Stimulated activated naive B cell treated with anti-CD40 and anti-IgM and Interleukin-4, amounts not matched to agents 10 μg/mL and 1 μg/mL and 100 μg/mL, for 72 hours (primary cell): ENCODE results near the gene AKAP13.
A peak's percentile ranks its signal among the peaks of the same experiment; 100 is the strongest.

ENCODE experiments used
- ATAC-seq, 2 donors: fragments of 150-1000 bp; cut with Tn5 transposase; replicated peaks; 2 replicates each; pipeline ENCODE4 v1.10.0; 2021; ENCODE audit warnings: moderate library complexity in 1 of 2
- DNase-seq: peaks from one replicate; pipeline ENCODE4 v3.0.0; 2021
- H3K27ac Mint-ChIP-seq: one replicate; pipeline ENCODE4 v1.8.0; 2022; ENCODE audit warnings: mild to moderate bottlenecking, mixed read lengths
- H3K27me3 Mint-ChIP-seq, 2 donors: one replicate each; pipeline ENCODE4 v1.8.0; 2022; ENCODE audit warnings: mixed read lengths in 2 of 2
- H3K36me3 Mint-ChIP-seq, 2 donors: one replicate each; pipeline ENCODE4 v1.8.0; 2022; ENCODE audit warnings: mixed read lengths in 2 of 2, mild to moderate bottlenecking in 1 of 2
- H3K4me1 Mint-ChIP-seq, 2 donors: one replicate each; pipeline ENCODE4 v1.8.0; 2022; ENCODE audit warnings: mixed read lengths in 2 of 2, mild to moderate bottlenecking in 1 of 2
- H3K4me3 Mint-ChIP-seq, 2 donors: one replicate each; pipeline ENCODE4 v1.8.0; 2022; ENCODE audit warnings: mild to moderate bottlenecking in 2 of 2, mixed read lengths in 2 of 2, moderate library complexity in 1 of 2
- H3K9me3 Mint-ChIP-seq, 2 donors: one replicate each; pipeline ENCODE4 v1.8.0; 2022; ENCODE audit warnings: mixed read lengths in 2 of 2, mild to moderate bottlenecking in 1 of 2

Gene AKAP13

DNA sequence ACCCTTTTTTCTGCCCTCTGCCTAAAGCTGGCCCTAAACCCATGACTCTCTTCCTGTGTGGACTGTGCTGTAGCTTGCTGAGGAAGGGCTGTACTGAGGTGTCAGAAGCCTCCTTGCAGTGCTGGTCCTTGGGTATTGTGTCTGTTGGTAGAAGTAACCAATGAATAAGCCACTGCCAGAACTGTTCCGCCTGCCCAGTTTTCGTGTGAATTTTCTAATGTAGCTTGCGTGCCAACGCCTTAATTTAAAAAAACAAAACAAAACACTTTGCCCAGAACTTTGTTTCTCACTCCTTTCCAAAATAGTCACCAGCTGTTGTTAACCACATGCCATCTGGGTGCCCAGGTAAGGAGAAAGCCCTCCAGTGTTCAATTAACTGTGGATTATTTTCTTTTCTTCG is 312.5 kb downstream of the AKAP13 start:
- H3K4me3 Mint-ChIP-seq: peak overlapping the region; percentile 63 to 72
- no peaks in the 10 kb centered on the region for H3K9me3 Mint-ChIP-seq
- DNase-seq (peak; percentile 27), ATAC-seq (peak; percentile 20 to 33)
- no peaks in the 10 kb centered on the region for H3K27me3 Mint-ChIP-seq
- H3K4me1 Mint-ChIP-seq: peaks cover 29 to 55% of the 10 kb centered on the region in 2 donors
- H3K27ac Mint-ChIP-seq: peak overlapping the region; percentile 97
- H3K36me3 Mint-ChIP-seq: peaks cover 33 to 46% of the 10 kb centered on the region in 2 donors

DNA sequence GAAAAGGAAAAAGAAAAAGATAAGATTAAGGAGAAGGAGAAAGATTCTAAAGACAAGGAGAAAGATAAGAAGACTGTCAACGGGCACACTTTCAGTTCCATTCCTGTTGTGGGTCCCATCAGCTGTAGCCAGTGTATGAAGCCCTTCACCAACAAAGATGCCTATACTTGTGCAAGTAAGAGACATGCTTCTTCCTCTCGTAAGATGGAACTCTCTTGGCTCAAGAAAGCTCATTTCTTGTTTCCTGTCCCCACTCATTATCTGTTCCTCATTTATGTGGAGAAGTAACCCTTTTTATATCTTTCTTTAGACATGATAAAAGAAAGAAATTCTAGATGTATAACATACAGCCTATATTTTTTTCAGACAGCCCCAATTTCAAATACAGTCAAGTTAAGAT is 312.9 kb downstream of the AKAP13 start:
- H3K9me3 Mint-ChIP-seq: no peaks in the 10 kb centered on the region
- H3K36me3 Mint-ChIP-seq: peaks cover 35 to 46% of the 10 kb centered on the region in 2 donors
- peak overlapping the region; percentile 63 to 72 for H3K4me3 Mint-ChIP-seq
- H3K27ac Mint-ChIP-seq: peak overlapping the region; percentile 97
- ATAC-seq (peak; percentile 16 to 24), DNase-seq (no peak)
- peaks cover 29 to 54% of the 10 kb centered on the region in 2 donors for H3K4me1 Mint-ChIP-seq
- no peaks in the 10 kb centered on the region for H3K27me3 Mint-ChIP-seq

DNA sequence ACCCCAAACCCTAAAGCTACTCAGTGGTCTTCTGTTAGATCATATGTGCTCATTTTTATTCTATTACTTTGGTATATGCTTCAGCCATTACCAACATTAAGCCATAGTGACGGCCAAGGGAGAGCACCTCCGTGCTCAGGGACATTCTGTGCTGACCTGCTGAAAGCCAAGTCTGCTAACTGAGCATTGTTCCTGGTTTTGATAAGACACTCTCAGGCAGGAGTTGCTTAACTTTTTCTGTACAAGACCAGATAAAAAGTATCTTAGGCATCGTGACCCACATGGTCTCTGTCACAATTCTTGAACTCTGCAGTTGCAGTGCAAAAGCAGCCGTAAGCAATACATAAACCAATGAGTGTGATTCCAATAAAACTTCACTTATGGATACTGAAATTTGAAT is 313.7 kb downstream of the AKAP13 start:
- ATAC-seq (no peak), DNase-seq (no peak)
- Mint-ChIP-seq H3K4me1 (peaks cover 26 to 46% of the 10 kb centered on the region in 2 donors), H3K36me3 (peaks cover 35 to 46% of the 10 kb centered on the region in 2 donors), H3K27ac (no peak overlapping the region), H3K4me3 (no peak overlapping the region), H3K27me3 (no peaks in the 10 kb centered on the region), H3K9me3 (no peaks in the 10 kb centered on the region)

DNA sequence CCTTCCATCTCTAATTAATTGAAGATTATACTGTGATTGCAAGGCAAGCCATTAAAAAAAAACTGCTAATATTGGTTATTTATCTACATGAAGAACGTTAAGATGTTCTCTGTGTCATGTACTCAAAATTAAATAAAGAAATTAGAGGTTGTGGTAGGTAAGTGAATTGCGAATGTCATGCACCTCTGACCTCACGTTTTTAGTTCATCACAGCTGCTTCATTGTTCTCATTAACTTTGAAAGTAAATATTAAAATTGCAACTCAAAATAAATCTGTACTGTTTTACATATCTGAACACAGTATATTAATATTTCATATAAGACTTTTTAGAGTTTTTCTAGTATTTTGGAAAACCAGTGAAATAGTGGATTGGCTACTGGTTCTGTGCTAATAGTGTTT is 320.4 kb downstream of the AKAP13 start:
- Mint-ChIP-seq H3K9me3 (peaks cover 0 to 1% of the 10 kb centered on the region in 2 donors), H3K4me3 (no peak overlapping the region), H3K27ac (no peak overlapping the region), H3K4me1 (peaks cover 32 to 53% of the 10 kb centered on the region in 2 donors), H3K27me3 (no peaks in the 10 kb centered on the region), H3K36me3 (peaks cover 36 to 37% of the 10 kb centered on the region in 2 donors)
- DNase-seq: no peak
- no peak for ATAC-seq

DNA sequence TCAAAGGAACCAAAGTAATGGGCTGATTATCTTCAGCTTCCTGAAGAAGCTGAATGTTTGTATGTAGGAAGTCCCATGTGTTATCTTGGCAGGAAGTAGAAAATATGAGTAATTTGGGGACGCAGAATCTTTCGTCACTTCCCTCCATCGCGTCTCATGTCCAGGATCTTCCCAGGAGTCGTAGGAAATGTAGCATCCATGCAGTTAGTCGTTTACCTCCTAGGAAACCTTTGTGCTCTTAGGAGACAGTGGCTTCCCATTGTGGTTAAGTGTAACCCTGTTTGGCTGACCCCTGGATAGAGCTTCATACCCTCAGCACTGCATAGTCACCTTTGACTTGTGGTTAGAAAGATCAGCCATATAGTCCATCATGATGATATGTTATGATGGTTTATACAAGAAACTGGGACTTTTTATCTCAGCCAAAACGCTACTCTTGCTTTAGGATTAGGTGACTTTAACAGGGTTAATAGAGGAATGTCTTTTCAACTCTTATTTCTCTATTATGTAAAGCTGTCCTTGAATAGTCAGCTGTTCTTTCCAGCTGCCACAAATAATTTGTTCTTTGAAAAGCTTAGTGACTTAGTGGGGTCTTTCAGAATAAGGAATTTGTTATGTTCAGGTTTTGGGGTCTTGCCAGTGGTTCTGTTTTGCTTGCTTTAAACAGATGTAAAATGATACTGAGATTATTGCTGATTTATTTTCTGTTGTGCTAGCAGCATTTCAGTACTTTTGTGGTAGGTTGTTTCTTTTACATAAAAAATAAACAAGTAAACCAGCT is 322.1 kb downstream of the AKAP13 start:
- Mint-ChIP-seq H3K9me3 (peaks cover 0 to 1% of the 10 kb centered on the region in 2 donors), H3K4me3 (peak overlapping the region; percentile 46 to 53), H3K27ac (peak overlapping the region; percentile 91), H3K4me1 (peaks cover 45 to 67% of the 10 kb centered on the region in 2 donors), H3K36me3 (peaks cover 28 to 29% of the 10 kb centered on the region in 2 donors), H3K27me3 (no peaks in the 10 kb centered on the region)
- no peak for DNase-seq
- no peak for ATAC-seq

DNA sequence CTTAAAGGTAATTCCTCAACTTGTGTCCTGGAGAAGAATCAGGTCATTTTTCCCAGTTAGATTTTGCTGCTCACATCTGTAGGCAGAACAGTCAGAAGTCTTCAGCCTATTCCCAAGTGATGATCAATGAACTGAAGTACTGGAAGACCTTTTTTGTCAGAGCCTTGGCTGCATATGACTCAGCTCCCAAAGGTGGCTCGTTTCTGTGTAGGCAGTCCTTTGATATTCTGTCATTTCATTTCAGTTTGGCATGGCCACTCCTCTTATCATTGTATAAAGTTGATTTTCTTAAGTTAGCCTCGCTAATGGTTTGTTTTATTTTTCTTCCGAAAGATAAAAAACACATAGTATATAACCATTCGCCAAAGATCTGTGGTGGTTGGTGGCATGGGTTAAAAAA is 323.7 kb downstream of the AKAP13 start:
- H3K36me3 Mint-ChIP-seq: peaks cover 30 to 37% of the 10 kb centered on the region in 2 donors

DNA sequence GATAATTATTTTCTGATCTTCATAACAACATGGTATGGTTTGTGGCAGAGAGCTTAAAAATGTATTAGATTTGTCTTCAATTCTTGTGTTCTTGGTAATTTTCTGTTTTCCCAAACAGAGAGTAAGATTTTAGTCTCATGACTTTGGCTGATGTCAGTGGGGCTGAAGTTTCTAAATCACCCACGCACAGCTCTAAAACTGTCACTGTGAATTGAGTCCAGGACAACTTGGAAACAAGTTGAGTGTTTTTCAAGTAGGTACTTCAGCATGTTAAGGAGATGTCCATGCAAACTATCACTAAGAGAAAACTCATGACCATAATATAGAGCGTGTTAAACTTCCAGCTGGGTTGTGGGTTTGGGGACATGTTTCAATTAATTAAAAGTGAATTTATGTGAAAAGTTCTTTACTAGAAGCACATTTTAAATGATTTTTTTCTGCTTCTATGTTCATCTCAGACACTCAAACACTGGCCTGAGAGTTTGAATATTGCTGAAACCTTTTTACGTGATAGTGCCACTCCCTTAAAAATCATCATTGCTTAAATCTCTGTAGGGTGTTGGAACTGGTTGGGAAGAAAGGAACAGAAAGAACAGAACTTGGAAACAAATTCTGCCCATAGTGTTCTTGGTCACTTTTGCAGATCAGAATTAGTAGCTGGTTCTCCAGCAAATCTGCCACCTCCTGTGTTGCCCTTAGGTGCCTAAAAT is 324.5 kb downstream of the AKAP13 start:
- ATAC-seq (peak in 1 of 2 donors; percentile 11), DNase-seq (no peak)
- H3K9me3 Mint-ChIP-seq: peaks cover 0 to 1% of the 10 kb centered on the region in 2 donors
- H3K4me3 Mint-ChIP-seq: peak overlapping the region; percentile 36 to 72
- peak overlapping the region; percentile 63 for H3K27ac Mint-ChIP-seq
- peaks cover 52 to 78% of the 10 kb centered on the region in 2 donors for H3K4me1 Mint-ChIP-seq
- H3K27me3 Mint-ChIP-seq: no peaks in the 10 kb centered on the region
- H3K36me3 Mint-ChIP-seq: peaks cover 30 to 40% of the 10 kb centered on the region in 2 donors

More for the DNA sequence above, 323.7 kb downstream of the AKAP13 start:
- Mint-ChIP-seq H3K4me1 (peaks cover 52 to 77% of the 10 kb centered on the region in 2 donors), H3K9me3 (peaks cover 0 to 1% of the 10 kb centered on the region in 2 donors), H3K4me3 (peak overlapping the region; percentile 41 to 48), H3K27me3 (no peaks in the 10 kb centered on the region), H3K27ac (peak overlapping the region; percentile 63)
- ATAC-seq: peak; percentile 35 to 43
- no peak for DNase-seq

DNA sequence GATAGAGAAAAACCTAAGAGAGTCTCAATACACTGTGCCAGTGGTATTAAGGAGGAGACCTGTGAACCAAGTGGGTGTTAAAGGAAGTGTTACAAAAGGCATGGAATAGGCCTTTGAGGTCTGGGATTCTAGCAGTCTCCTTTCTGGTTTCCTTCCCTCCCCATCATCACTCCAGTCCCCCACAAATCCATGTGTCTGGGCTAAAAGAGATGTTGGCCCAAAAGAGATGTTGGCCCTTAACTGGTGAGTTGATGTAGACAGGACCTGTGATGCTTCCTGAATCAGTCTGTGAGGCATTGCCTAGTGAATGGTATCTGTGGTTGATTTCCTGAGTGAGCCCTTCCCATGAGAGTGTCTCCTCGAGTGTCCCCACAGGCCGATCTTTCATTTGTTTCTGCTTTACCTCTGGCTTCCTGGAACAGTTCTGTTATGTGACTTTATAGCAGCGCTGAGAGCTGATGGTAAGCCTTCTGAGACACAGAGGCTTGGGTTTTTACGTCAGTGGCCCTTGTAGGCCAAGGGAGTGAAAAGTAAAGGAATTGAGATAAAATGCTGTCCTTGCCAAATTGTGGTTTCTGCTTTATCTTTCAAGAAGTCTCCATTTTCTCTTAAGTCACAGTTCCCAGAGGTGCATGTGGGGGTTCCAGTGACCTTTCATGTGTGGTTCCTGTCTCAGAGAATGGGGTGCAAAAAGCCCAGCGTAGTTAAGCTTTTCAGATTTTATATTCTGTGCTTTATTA is 326.5 kb downstream of the AKAP13 start:
- H3K9me3 Mint-ChIP-seq: peaks cover 0 to 1% of the 10 kb centered on the region in 2 donors
- H3K4me1 Mint-ChIP-seq: peaks cover 50 to 79% of the 10 kb centered on the region in 2 donors
- peak overlapping the region; percentile 99 for H3K27ac Mint-ChIP-seq
- ATAC-seq (peak; percentile 69), DNase-seq (peak; percentile 47)
- peak overlapping the region; percentile 83 to 86 for H3K4me3 Mint-ChIP-seq
- H3K36me3 Mint-ChIP-seq: peaks cover 30 to 44% of the 10 kb centered on the region in 2 donors
- no peaks in the 10 kb centered on the region for H3K27me3 Mint-ChIP-seq

DNA sequence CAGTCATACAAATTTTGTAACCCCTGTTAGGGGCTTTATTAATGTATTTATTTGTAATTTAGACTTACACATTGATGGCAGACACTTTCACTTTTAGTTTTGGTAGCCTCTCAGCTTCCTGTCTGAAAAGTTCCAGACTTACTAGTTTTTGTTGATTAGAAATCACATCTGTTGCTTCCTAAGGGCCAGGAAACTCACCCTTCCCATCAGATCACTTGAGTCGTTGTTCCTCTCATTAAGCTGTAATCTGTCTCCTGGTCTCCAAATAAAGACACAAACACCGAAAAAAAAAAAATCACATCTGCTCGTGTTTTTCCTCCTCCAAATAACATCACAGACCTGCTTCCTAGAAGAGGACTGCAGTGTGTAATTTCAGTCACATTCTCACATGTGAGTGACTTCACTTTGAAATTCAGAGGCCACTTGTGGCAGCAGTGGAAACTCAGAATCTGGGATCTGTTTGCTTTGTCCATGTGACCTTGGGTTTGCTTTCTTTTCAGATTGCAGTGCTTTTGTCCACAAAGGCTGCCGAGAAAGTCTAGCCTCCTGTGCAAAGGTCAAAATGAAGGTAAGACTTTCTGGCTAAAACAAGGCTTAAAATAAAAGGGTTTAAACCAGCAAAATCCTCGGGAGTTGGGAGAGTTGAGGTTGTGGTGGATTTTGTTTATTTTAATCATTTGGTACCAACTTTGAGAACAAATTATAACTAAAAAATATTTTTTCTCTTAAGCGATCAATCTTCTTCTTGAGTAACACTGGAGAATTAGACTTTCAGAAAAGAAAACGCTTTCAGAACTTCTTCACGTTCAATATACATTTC is 327.3 kb downstream of the AKAP13 start:
- Mint-ChIP-seq H3K27ac (peak overlapping the region; percentile 99), H3K9me3 (no peaks in the 10 kb centered on the region), H3K4me1 (peaks cover 45 to 72% of the 10 kb centered on the region in 2 donors), H3K4me3 (peak overlapping the region; percentile 83 to 86), H3K36me3 (peaks cover 30 to 45% of the 10 kb centered on the region in 2 donors), H3K27me3 (no peaks in the 10 kb centered on the region)
- no peak for DNase-seq
- peak; percentile 28 to 41 for ATAC-seq

DNA sequence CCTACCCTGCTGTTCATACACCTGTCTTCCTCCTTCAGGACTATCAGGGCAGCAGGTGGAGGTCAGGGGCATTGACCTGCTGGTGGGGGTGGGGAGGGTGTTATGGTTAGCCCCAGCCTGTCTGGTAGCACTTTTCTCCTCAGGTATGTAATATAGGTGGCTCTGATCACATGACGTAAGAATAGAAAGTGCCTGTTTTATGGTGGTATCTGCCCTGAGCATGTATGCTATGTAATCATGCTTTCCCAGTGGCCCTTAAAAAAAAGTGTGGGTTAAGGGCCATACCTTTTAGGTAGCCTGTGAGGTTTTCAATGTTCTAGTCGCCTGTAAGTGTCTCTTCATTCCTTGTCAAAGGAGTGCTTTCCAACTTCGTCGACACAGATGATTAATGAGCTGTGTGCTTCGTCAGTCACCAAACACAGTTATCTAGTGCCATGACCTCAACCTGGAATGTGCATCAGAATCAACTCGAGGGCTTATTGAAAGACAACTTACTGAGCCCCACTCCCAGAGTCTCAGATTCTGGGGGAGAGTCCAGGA is 328.1 kb downstream of the AKAP13 start:
- peaks cover 33 to 52% of the 10 kb centered on the region in 2 donors for H3K36me3 Mint-ChIP-seq
- H3K27ac Mint-ChIP-seq: peak overlapping the region; percentile 84
- peaks cover 45 to 64% of the 10 kb centered on the region in 2 donors for H3K4me1 Mint-ChIP-seq
- no peaks in the 10 kb centered on the region for H3K27me3 Mint-ChIP-seq
- no peaks in the 10 kb centered on the region for H3K9me3 Mint-ChIP-seq
- H3K4me3 Mint-ChIP-seq: peak overlapping the region; percentile 37 to 55
- DNase-seq (no peak), ATAC-seq (no peak)

DNA sequence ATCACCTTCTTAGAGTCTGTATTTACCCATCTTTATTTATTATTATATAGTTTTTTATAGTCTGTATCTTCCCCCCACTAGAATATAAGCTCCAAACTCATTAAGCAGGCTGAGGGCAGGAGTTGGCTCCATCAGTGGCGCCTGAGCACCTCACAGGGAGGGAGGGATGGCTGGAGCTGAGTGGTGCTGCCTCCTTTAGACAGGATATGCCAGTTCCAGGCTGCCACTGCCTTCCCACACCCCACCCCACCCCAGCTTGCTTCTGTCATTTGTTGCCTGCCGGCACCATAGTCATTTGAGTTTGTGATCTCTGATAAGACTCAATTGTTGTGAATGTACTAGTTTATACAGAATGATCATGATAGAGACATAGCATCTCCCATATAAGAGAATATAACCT is 328.8 kb downstream of the AKAP13 start:
- peaks cover 43 to 56% of the 10 kb centered on the region in 2 donors for H3K4me1 Mint-ChIP-seq
- H3K36me3 Mint-ChIP-seq: peaks cover 33 to 57% of the 10 kb centered on the region in 2 donors
- no peak overlapping the region for H3K4me3 Mint-ChIP-seq
- ATAC-seq: no peak
- no peaks in the 10 kb centered on the region for H3K27me3 Mint-ChIP-seq
- DNase-seq: no peak
- no peak overlapping the region for H3K27ac Mint-ChIP-seq
- no peaks in the 10 kb centered on the region for H3K9me3 Mint-ChIP-seq

DNA sequence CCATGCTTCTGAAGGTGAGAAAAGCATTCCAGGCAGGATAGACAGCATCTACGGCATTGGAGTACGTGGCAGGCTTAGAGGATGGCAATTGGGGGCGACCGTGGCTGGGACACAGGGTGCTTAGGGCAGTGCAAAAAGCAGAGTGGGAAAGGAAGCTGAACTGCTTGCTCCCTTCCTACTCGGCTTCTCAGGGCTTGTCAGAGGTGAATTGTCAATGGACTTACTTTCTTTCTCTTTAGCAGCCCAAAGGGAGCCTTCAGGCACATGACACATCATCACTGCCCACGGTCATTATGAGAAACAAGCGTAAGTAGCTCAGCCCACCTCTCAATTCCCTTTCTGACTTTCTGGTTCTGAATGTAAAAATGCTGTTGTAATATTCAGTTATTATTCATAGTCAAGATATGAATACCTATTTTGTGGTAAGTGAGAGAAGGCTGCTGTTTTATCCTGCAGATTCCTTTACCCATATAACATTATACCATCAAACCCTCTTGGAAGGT is 330.0 kb downstream of the AKAP13 start:
- peak overlapping the region; percentile 86 for H3K27ac Mint-ChIP-seq
- H3K36me3 Mint-ChIP-seq: peaks cover 33 to 62% of the 10 kb centered on the region in 2 donors
- peak overlapping the region in 1 of 2 donors; percentile 14 for H3K4me3 Mint-ChIP-seq
- no peaks in the 10 kb centered on the region for H3K9me3 Mint-ChIP-seq
- ATAC-seq: peak; percentile 67
- DNase-seq: no peak
- no peaks in the 10 kb centered on the region for H3K27me3 Mint-ChIP-seq
- peaks cover 35 to 48% of the 10 kb centered on the region in 2 donors for H3K4me1 Mint-ChIP-seq

DNA sequence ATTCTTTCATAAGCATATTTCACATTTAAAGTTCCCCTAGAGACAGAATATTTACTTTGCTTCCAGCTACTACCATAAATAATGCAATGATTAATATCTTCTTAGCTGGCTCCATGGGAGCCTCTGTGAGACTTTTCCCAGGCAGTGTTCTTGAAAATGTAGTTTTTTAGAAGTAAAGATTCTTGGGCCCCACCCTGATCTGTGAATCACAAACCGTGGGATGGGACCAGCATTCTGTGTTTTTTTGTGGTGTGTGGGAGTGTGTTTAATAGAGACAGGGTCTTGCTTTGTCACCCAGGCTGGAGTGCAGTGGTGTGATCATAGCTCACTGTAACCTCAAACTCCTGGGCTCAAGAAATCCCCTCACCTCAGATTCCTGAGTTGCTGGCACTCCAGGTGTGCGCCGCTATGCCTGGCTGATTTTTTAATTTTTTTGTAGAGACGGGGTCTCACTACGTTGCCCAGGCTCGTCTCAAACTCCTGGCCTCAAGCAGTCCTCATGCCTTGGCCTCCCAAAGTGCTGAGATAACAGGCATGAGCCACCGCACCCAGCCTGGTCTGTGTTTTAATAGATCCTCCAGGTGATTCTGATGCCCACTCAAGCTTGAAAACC is 331.3 kb downstream of the AKAP13 start:
- no peak for DNase-seq
- no peak for ATAC-seq
- H3K4me1 Mint-ChIP-seq: peaks cover 32 to 41% of the 10 kb centered on the region in 2 donors
- no peaks in the 10 kb centered on the region for H3K27me3 Mint-ChIP-seq
- H3K9me3 Mint-ChIP-seq: no peaks in the 10 kb centered on the region
- H3K27ac Mint-ChIP-seq: peak overlapping the region; percentile 65
- H3K36me3 Mint-ChIP-seq: peaks cover 38 to 63% of the 10 kb centered on the region in 2 donors
- H3K4me3 Mint-ChIP-seq: no peak overlapping the region
